HL-60 (cell line): ENCODE data around the gene DUSP5.
A peak's percentile ranks its signal among the peaks of the same experiment; 100 is the strongest.

Experiments
- DNase-seq, 2 experiments: peaks; one replicate each; pipeline ENCODE4 v3.0.0-alpha.2; 2010 to 2020; ENCODE audit warnings: low read depth in 1 of 2, low spot score in 1 of 2
- H3K27ac ChIP-seq: fragments of 250-450 bp; sonication (Bioruptor Pico); replicated peaks from 2 replicates; pipeline ENCODE4 v1.5.1; 2020; ENCODE audit warnings: mild to moderate bottlenecking, moderate library complexity
- H3K27me3 ChIP-seq: fragments of 250-450 bp; sonication (Bioruptor Pico); 2 replicates; pipeline ENCODE4 v1.5.1; 2021; ENCODE audit warnings: mild to moderate bottlenecking, moderate library complexity; ENCODE audit not compliant: insufficient read depth, poor library complexity, severe bottlenecking
- H3K4me3 ChIP-seq: replicated peaks from 2 replicates; pipeline ENCODE4 v1.5.1; 2011; ENCODE audit warnings: mild to moderate bottlenecking, control low read depth, low read length; ENCODE audit not compliant: insufficient read depth
- CTCF ChIP-seq: IDR thresholded peaks from one replicate; pipeline ENCODE4 v1.5.1; 2011; ENCODE audit warnings: low read length, control low read depth, inconsistent platforms; ENCODE audit not compliant: insufficient read depth
- GABPA ChIP-seq: IDR thresholded peaks from 2 replicates; pipeline ENCODE4 v1.6.1; 2012; ENCODE audit warnings: low read depth
- POLR2AphosphoS5 ChIP-seq: IDR thresholded peaks from 2 replicates; pipeline ENCODE4 v1.6.1; 2012; ENCODE audit warnings: low read depth
- REST ChIP-seq: IDR thresholded peaks from 2 replicates; pipeline ENCODE4 v1.6.1; 2012; ENCODE audit warnings: low read depth; ENCODE audit not compliant: insufficient replicate concordance
- SPI1 ChIP-seq: IDR thresholded peaks from 2 replicates; pipeline ENCODE4 v1.6.1; 2012; ENCODE audit warnings: low read depth, mild to moderate bottlenecking, borderline replicate concordance

DUSP5 gene

GRCh38 chr10:110459600-110459999, 38.1 kb upstream of the DUSP5 start:
- Histone ChIP-seq H3K4me3 (no peak overlapping the region), H3K27ac (no peak overlapping the region), H3K27me3 (no peaks in the 10 kb centered on the region)
- no peak for DNase-seq
- TF ChIP-seq SPI1 (no peak), GABPA (no peak), REST (no peak), CTCF (no peak), POLR2AphosphoS5 (no peak)

- no peak overlapping the region for H3K27ac ChIP-seq
- peak; percentile 18; the same call in 1 of the 2 replicates for TF ChIP-seq POLR2AphosphoS5
- no peak for TF ChIP-seq REST
- H3K4me3 ChIP-seq = no peak overlapping the region
- DNase-seq = no peak
- H3K27me3 ChIP-seq = no peaks in the 10 kb centered on the region
Measured at GRCh38 chr10:110460111-110460809, 37.4 kb upstream of the DUSP5 start.

- Histone ChIP-seq H3K27me3 (no peaks in the 10 kb centered on the region), H3K27ac (no peak overlapping the region), H3K4me3 (no peak overlapping the region)
- DNase-seq = no peak
- TF ChIP-seq SPI1 (no peak), POLR2AphosphoS5 (no peak), CTCF (no peak), GABPA (no peak), REST (no peak)
Measured at GRCh38 chr10:110461088-110461487, 36.6 kb upstream of the DUSP5 start.
